HG02970 (cell line): Measurements from ENCODE around the gene HLA-DMA.
A peak's percentile ranks its signal among the peaks of the same experiment; 100 is the strongest.
"Not testable (repeated sequence)": the region's sequence is repeated elsewhere in the genome, so short reads cannot be mapped to it uniquely, and the experiment has no call there.

Source experiments
- ATAC-seq: cut with Tn5 transposase; IDR thresholded peaks from one replicate; pipeline ENCODE4 v1.9.1; 2021; ENCODE audit warnings: mild to moderate bottlenecking, moderate library complexity, moderate number of reproducible peaks; ENCODE audit not compliant: unreplicated experiment, low FRiP score

The HLA-DMA gene

DNA sequence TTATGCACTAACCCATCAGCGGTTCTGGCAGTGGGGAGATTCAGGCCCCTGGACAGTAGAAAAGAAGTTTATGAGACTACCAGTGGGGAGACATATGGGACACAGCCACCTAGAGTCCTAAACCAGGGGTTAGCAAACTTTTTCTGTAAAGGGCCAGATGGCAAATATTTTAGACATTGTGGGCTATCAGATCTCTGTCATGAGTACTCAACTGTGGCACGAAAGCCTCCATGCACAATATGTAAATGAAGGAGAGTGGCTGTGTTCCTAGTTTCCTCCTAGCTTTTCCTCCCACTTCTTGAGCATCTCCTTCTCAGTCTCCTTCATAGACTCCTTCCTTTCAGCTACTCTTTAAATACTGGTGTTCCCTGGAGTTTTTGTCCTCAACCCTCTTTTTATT lies 3.3 kb upstream of the HLA-DMA start:
- ATAC-seq = no peak

- no peak for ATAC-seq
Measured at GRCh38 chr6:32954986-32955802, 2.3 kb upstream of the HLA-DMA start.

DNA sequence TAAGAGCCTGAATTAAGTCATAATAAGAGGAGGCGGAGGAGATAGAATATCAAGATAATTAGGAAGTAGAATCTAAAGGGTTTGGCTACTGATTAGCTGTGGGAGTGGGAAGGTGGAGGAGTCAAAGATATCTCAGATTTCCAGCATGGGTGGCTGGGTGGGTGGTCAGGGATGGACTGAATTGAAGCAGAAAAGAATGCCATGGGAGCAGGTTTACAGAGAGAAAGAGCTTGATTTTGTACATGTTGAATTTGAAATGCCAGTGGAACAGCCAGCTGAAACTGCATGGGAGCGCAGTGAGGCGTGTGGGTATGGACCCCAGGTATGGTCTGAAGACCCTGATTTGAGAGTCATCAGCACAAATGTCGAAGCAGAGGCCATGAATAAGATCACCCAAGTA lies 1.4 kb upstream of the HLA-DMA start:
- ATAC-seq = no peak

DNA sequence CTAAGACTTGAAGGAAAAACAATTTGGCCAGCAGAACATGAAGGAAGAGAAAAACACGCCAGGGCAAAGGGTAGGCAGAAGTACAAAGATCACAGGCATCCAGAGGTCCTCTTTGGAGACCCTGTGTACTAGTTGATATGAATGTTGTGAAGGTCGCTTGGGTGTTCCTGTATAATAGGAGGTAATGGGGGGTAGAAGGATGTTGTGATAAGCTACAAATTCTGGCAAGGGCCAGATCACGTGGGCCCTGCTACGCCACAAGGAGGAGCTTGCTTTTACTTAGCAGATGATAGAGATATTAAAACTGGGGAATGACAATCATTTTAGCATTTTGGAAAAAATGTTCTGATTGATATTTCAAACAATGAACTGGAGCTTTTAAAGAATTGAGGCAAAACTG lies 878 bp upstream of the HLA-DMA start:
- no peak for ATAC-seq

- ATAC-seq = no peak
Measured at GRCh38 chr6:32950449-32950848, 2.4 kb downstream of the HLA-DMA start.

GRCh38 chr6:32950010-32950409 lies 2.9 kb downstream of the HLA-DMA start:
- no peak for ATAC-seq

DNA sequence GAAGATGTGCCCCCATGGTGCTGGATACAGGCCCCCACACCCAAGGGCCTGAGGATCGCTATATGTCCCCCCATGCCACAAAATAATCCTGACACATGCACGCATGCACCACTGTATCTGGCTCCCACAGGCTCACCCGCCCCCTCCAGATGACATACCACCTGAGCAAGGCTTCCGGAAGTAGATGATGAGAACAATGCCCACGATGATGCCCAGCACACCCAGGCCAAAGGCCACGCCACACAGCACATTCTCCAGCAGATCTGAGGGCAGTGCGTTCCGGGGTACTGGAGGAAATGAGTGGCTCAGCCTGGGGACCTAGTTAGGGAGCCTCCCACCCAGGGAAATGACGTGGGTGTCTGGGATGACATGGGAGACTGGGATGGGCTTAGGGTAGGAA lies 3.8 kb downstream of the HLA-DMA start:
- ATAC-seq = no peak

- ATAC-seq = no peak
Measured at GRCh38 chr6:32947552-32948465, 5.1 kb downstream of the HLA-DMA start.

DNA sequence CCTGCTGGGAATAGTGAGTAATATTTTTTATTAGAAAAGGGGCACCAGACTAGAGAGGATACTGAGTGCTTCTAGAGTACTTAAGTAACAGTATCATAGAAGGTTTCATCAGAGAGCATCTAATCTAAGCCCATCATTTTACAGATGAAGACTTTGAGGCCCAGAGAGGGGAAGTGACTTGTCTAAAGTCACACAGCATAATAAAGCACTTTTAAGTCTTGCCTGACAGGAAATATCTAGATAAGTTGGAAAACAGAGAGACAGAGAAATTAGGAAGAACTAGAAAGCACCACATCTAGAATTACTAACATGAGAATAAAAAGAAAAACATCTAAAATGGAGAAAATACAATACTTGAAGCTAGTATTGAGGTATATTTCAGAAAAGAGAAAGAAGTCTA lies 6.0 kb downstream of the HLA-DMA start:
- no peak for ATAC-seq

DNA sequence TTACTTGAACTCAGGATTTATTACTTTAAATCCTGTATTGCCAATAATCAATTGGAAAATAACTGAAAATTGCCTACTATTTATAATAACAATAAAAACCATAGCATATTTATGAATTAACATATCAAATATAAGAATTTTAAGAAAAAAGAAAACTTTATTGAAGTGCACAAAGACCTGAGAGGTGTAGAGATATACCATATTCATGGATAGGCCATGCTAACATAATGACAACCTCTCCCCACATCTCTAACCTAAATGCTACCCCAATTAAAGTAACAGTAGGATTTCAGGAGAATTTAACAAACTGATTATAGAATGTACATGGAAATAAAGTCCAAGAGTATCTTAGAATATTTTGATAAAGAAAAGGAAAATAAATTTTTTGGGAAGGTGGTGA lies 6.9 kb downstream of the HLA-DMA start:
- no peak for ATAC-seq

DNA sequence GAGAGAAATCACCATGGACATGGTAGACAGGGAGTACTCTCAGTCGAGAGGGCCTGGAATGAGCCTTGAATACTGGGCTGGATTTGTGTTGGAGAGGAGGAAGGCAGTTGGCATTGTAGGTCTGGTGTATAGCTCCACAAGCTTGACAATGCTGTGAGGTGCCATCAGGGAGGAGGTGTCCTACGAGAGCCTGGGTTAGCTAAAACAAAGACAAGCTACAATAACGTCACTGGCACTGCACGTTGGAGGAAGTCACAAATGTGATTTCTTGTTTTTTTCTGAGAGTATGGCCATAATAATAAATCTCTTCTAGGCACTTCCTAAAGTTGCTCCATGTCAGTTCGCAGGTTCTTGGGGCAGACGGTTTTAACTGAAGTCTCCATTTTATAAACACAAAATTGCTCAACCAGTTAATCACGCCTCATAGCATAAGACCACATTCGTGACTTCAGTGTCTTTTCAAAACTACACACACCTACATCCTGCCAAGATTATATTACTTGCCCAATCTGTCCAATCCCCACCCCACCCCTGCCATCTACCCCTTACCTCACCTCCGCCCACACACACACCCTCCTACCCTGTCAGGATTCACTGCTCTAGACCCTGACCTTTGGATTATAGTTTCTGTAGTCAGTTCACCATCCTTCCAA lies 7.7 kb downstream of the HLA-DMA start:
- ATAC-seq = no peak

- peak; percentile 36 for ATAC-seq
Measured at GRCh38 chr6:32943864-32944649, 8.8 kb downstream of the HLA-DMA start.

- not testable (repeated sequence) for ATAC-seq
Measured at GRCh38 chr6:32942555-32943123, 10.3 kb downstream of the HLA-DMA start.

- peak; percentile 46 for ATAC-seq
Measured at GRCh38 chr6:32941214-32941768, 11.6 kb downstream of the HLA-DMA start.

- peak; percentile 34 for ATAC-seq
Measured at GRCh38 chr6:32940656-32941213, 12.2 kb downstream of the HLA-DMA start, which contains the start of gene HLA-DMB. Gene HLA-DMB (minus strand): TSS chr6:32941028. CDS start chr6:32940807, 221 bp downstream.

DNA sequence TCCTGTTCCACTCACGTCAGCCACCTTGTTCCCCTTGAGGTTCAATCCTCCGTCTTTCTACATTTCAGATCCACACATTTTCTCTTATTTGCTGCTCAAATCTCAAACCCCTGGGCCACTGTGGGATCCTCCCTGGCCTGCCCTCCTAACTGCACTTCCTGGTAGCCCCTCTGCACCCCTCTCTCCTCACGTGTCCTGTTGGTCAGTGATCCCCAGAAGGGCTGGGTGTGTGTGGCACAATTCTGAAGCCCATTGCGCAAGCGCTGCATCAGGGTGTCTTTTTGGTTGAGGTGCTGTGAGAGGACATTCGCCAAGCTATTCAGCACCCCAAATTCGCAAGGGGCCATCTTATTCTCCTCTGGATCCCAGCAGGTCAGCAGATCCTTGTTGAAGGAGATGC lies 14.4 kb downstream of the HLA-DMA start:
- no peak for ATAC-seq

GRCh38 chr6:32937230-32937633 lies 15.7 kb downstream of the HLA-DMA start:
- ATAC-seq = no peak

GRCh38 chr6:32936239-32937152 lies 16.4 kb downstream of the HLA-DMA start:
- no peak for ATAC-seq
